Sigmoid colon (tissue), 7 donors: Measurements from ENCODE around the gene RAD51. TPM values are rescaled to one million over a fixed set of nuclear protein-coding genes. Genes with fewer than 3 reads are reported as not detected.

Experiments
- DNase-seq: peaks from one replicate; pipeline ENCODE4 v3.0.0-alpha.2; 2019
- H3K27ac ChIP-seq, 4 donors: fragments of 200-600 bp; sonication (generic); one replicate each; pipeline ENCODE4 v1.5.1; 2016 to 2019; ENCODE audit warnings: mild to moderate bottlenecking in 1 of 4
- H3K27me3 ChIP-seq, 3 donors: fragments of 200-600 bp; sonication (generic); one replicate each; pipeline ENCODE4 v1.5.1; 2019; ENCODE audit warnings: mild to moderate bottlenecking in 1 of 3
- H3K36me3 ChIP-seq, 4 donors: fragments of 200-600 bp; sonication (generic); one replicate each; pipeline ENCODE4 v1.5.1; 2016 to 2019
- H3K4me1 ChIP-seq, 4 donors: fragments of 200-600 bp; sonication (generic); one replicate each; pipeline ENCODE4 v1.5.1; 2017 to 2019
- H3K4me3 ChIP-seq, 4 donors: fragments of 200-600 bp; sonication (generic); one replicate each; pipeline ENCODE4 v1.5.1; 2017 to 2019; ENCODE audit warnings: mild to moderate bottlenecking in 2 of 4, moderate library complexity in 1 of 4
- H3K9me3 ChIP-seq, 4 donors: fragments of 200-600 bp in 3 of 4; sonication (generic) in 3 of 4; one replicate each; pipeline versions ENCODE4 v1.5.1 to v1.6.1; 2013 to 2019
- CTCF ChIP-seq, 4 experiments: fragments of 450-650 bp in 3 of 4; fragments of 200-600 bp in 1 of 4; IDR thresholded peaks; one replicate each; pipeline ENCODE4 v1.5.1; 2016 to 2019; ENCODE audit warnings: antibody characterized with exemption in 4 of 4, mild to moderate bottlenecking in 3 of 4, moderate library complexity in 2 of 4
- EP300 ChIP-seq, 4 donors: sonication (generic); formaldehyde crosslinking; IDR thresholded peaks; one replicate each; pipeline ENCODE4 v1.6.1; 2017; ENCODE audit warnings: antibody characterized with exemption in 4 of 4
- POLR2A ChIP-seq, 2 donors: fragments of 450-650 bp; IDR thresholded peaks; one replicate each; pipeline ENCODE4 v1.6.1; 2016; ENCODE audit warnings: antibody characterized with exemption in 2 of 2, mild to moderate bottlenecking in 2 of 2, moderate library complexity in 2 of 2
- POLR2AphosphoS5 ChIP-seq, 4 donors: sonication (generic); formaldehyde crosslinking; IDR thresholded peaks; one replicate each; pipeline ENCODE4 v1.6.1; 2017; ENCODE audit warnings: antibody characterized with exemption in 4 of 4
- WGBS, 2 donors: extraction: QIAGEN DNeasy Blood & Tissue Kit; methylation state at CpG; one replicate each; pipeline ENCODE4 v1.1.7; 2013; 5-methylcytosine and 5-hydroxymethylcytosine counted together
- intact Hi-C: fragments of 100-400 bp; cut with DNase I; formaldehyde crosslinking; loops from one replicate; pipeline ENCODE4 v1.15.1; 2023
- polyA plus RNA-seq, 3 donors: library from polyadenylated mRNA; stranded (reverse); fragments of 200-250 nt; gene quantifications; one replicate each; pipeline ENCODE4 v1.2.3, GENCODE V29; 2013
- total RNA-seq, 4 donors: library from RNA; depleted of rRNA; stranded (reverse); fragments of >200 nt; gene quantifications; one replicate each; pipeline ENCODE4 v1.1.0, GENCODE V29; 2016
- donor health status: healthy with polysubstance abuse.
- donor health status: Bipolar disorder and iron deficiency.
- donor health status: healthy.

The RAD51 gene
- total and polyA plus RNA-seq, 7 donors = 1.1 to 9.8 (median 4.2) TPM; not detected in 2

DNA sequence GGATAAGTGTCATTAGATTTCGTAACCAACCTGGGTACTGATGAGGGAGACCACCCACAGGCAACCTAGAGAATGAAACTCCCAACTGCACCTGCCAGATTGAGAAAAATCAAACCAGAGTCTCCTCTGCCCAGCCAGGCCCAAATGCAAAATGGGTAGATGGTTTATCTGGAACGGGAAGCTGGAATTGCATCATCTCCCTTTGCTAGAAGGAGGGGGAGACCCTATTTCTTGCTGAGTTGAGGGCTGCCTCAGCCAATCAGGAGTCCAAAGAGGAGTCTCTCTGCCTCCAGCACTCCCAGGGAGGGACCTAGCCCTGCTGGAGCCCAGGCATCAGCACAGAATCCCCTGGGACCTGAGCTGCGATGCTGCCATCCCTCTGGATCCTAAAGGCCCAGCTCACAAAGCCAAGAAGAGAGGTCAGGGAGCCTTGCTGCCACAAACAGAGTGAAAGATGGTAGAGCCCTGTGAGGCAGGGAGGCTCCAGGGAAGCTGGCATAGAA is 52.0 kb downstream of the RAD51 start:
- H3K4me1 ChIP-seq = peaks cover 0 to 2% (median 0%) of the 10 kb centered on the region in 4 donors
- WGBS, 2 donors = 82 to 89% methylated on average over 3 of the region's 3 CpGs
- no peak for DNase-seq
- H3K36me3 ChIP-seq = peaks cover 12 to 98% (median 43%) of the 10 kb centered on the region in 4 donors
- no peaks in the 10 kb centered on the region for H3K27me3 ChIP-seq
- intact Hi-C loops = no loop called here
- no peak for TF ChIP-seq EP300 (IDR thresholded peaks at IDR 0.05)
- TF ChIP-seq POLR2AphosphoS5 (IDR thresholded peaks at IDR 0.05) = no peak
- TF ChIP-seq CTCF (IDR thresholded peaks at IDR 0.05) = no peak
- TF ChIP-seq POLR2A (IDR thresholded peaks at IDR 0.05) = no peak
- no peak overlapping the region for H3K4me3 ChIP-seq
- H3K9me3 ChIP-seq = no peaks in the 10 kb centered on the region
- no peak overlapping the region for H3K27ac ChIP-seq

DNA sequence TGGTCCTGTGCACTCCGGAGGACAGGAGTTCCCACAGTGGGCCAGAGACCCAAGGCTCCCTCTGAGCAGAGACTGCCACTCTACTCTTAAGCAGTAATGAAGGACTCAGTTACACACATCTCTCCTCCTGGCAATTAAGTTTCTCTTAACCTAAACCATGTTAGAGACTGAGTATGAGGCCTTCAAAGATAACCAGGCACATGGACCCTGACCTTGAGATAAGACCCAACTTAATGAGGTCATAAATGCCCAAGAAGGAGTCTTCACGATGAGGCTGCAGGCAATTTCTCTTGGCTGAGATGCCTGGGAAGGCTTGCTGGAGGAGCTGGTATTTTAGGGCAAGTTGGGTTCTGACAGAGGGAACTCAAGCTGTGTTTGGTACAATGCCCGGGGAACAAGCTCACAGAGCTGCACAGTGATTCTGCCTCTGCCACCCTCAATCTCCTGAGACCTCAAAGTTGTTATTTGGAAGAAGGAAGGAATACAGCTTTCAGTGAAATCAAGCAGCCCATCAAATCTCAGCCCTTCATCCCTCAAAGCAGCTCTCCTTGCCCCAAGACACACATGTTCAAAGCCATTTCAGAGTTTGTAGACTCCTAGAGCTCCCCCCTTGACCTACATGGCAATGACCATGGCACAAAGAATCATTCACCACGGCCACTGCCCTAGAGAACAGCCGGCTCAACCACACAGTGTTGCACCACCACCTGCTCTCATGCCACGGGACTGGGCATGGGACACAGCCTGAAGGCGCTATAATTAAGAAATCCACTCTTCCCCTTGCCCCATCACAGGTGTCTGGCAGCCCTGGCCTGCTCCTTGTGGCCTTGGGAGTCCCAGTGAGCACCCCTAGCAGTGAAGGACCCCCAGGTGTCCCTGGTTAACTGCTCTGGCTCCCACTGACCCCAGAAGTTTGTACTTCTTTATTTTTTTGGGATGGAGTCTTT is 53.0 kb downstream of the RAD51 start:
- 54 to 81% methylated on average over 7 of the region's 7 CpGs for WGBS, 2 donors
- no peak for TF ChIP-seq EP300 (IDR thresholded peaks at IDR 0.05)
- TF ChIP-seq CTCF (IDR thresholded peaks at IDR 0.05) = no peak
- TF ChIP-seq POLR2AphosphoS5 (IDR thresholded peaks at IDR 0.05) = no peak
- no peak for TF ChIP-seq POLR2A (IDR thresholded peaks at IDR 0.05)
- H3K27me3 ChIP-seq = no peaks in the 10 kb centered on the region
- peaks cover 0 to 12% (median 4%) of the 10 kb centered on the region in 4 donors for H3K4me1 ChIP-seq
- no peak for DNase-seq
- H3K27ac ChIP-seq = no peak overlapping the region
- no peak overlapping the region for H3K4me3 ChIP-seq
- peaks cover 12 to 97% (median 36%) of the 10 kb centered on the region in 4 donors for H3K36me3 ChIP-seq
- intact Hi-C loops = no loop called here
- no peaks in the 10 kb centered on the region for H3K9me3 ChIP-seq

DNA sequence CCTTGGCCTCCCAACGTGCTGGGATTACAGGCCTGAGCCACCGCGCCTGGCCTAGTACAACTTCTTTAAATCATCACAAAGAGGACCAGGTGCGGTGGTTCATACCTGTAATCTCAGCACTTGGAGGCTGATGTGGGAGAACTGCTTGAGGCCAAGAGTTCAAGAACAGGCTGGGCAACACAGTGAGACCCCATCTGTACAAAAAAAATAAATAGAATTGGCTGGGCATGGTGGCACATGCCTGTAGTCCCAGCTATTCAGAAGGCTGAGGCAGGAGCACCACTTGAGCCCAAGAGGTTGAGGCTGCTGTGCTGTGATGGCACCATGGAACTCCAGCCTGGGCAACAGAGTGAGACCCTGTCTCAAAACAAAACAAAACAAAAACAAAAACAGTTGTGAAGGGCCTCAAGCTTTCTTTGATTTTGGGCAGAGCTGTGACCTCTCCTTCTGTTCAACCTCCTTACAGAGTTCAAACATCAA is 54.2 kb downstream of the RAD51 start:
- H3K36me3 ChIP-seq = peaks cover 5 to 84% (median 28%) of the 10 kb centered on the region in 4 donors
- no peaks in the 10 kb centered on the region for H3K9me3 ChIP-seq
- H3K27me3 ChIP-seq = no peaks in the 10 kb centered on the region
- TF ChIP-seq POLR2A (IDR thresholded peaks at IDR 0.05) (no peak), CTCF (IDR thresholded peaks at IDR 0.05) (no peak), POLR2AphosphoS5 (IDR thresholded peaks at IDR 0.05) (no peak), EP300 (IDR thresholded peaks at IDR 0.05) (no peak)
- H3K27ac ChIP-seq = no peak overlapping the region
- peaks cover 0 to 24% (median 16%) of the 10 kb centered on the region in 4 donors for H3K4me1 ChIP-seq
- no peak for DNase-seq
- intact Hi-C loops = no loop called here
- WGBS, 2 donors = 96 to 98% methylated on average over 4 of the region's 4 CpGs
- no peak overlapping the region for H3K4me3 ChIP-seq

- intact Hi-C loops = loop anchor here (10.0 kb wide), 2 partner anchors 144 to 186 kb away; partner anchors contain the start of genes CCDC32, RPUSD2 and VPS18
- Histone ChIP-seq H3K9me3 (no peaks in the 10 kb centered on the region), H3K27ac (no peak overlapping the region), H3K4me3 (no peak overlapping the region), H3K36me3 (peaks cover 4 to 69% (median 22%) of the 10 kb centered on the region in 4 donors), H3K4me1 (peaks cover 0 to 34% (median 24%) of the 10 kb centered on the region in 4 donors), H3K27me3 (no peaks in the 10 kb centered on the region)
- WGBS, 2 donors = 77 to 92% methylated on average over 4 of the region's 4 CpGs
- no peak for DNase-seq
- TF ChIP-seq EP300 (IDR thresholded peaks at IDR 0.05) = no peak
- TF ChIP-seq CTCF (IDR thresholded peaks at IDR 0.05) = no peak
- no peak for TF ChIP-seq POLR2A (IDR thresholded peaks at IDR 0.05)
- no peak for TF ChIP-seq POLR2AphosphoS5 (IDR thresholded peaks at IDR 0.05)
These were observed 55.9 kb downstream of the RAD51 start for GRCh38 chr15:40750885-40751284.
